Esophagus muscularis mucosa (tissue), 3 donors: ENCODE data around the gene MEG3.
A peak's percentile ranks its signal among the peaks of the same experiment; 100 is the strongest.

Experiments
- CTCF ChIP-seq, 3 experiments: fragments of 200-600 bp in 2 of 3; fragments of 450-650 bp in 1 of 3; sonication (generic) in 2 of 3; IDR thresholded peaks; one replicate each; pipeline ENCODE4 v1.5.1; 2017 to 2019; ENCODE audit warnings: antibody characterized with exemption in 3 of 3, mild to moderate bottlenecking in 2 of 3, moderate library complexity in 1 of 3
- POLR2A ChIP-seq: fragments of 450-650 bp; IDR thresholded peaks from one replicate; pipeline ENCODE4 v1.6.1; 2017; ENCODE audit warnings: antibody characterized with exemption, moderate library complexity, mild to moderate bottlenecking, low read depth

DNA sequence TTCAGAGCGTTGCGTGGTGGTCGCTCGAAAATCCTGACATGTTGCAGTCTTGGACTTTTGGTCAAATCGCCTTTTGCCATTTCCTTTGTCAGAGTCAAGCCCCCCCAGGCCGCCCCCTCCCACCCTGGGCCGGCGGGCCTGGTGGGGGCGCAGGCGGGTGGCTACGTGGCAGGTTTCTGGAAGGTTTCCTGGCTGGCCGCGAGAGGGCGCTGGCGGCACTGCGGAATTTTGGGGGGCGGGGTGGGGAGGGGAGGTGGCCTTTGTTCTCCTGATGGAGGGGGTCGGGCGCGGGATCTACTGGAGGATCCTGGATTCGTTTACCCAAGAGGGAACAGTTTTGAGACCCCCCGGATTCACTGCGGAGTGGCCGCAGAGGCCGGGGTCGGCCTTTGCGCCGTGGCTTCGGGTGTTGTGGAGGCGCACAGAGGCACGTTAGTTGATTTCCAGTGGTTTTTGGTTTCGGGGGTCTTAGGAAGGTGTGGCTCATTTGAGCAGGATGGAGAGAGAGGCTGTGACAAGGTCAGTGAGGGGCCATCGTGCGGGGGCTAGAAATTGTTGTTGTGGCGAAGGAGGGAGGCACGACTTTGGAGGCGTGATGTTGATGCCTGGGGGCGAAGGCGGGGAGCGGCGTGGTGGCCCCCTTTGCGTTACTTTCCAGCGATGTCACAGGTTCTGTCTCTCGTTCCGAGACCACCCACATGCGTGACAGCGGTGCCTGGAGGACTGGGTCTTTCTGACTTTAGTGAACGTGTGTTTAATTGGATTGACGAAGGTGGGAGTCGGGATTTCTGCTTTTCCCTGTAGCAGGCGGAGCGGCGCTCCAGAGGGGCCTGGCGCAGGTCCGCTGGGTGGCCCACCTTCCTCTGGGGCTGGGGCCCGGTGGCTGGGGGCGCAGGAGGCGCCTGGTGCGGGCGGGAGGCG, 1.4 kb downstream of the MEG3 start:
- TF ChIP-seq CTCF (IDR thresholded peaks at IDR 0.05) (peak in 1 of 3 experiments; percentile 38), POLR2A (no peak)
